HG03045 (cell line): ENCODE results near the gene PLET1.
A peak's percentile ranks its signal among the peaks of the same experiment; 100 is the strongest.

Source experiments
- ATAC-seq: cut with Tn5 transposase; IDR thresholded peaks from one replicate; pipeline ENCODE4 v1.9.1; 2021; ENCODE audit warnings: mild to moderate bottlenecking, moderate library complexity; ENCODE audit not compliant: unreplicated experiment

PLET1 gene

GRCh38 chr11:112248201-112248600 lies 12.5 kb downstream of the PLET1 start:
- ATAC-seq = no peak

DNA sequence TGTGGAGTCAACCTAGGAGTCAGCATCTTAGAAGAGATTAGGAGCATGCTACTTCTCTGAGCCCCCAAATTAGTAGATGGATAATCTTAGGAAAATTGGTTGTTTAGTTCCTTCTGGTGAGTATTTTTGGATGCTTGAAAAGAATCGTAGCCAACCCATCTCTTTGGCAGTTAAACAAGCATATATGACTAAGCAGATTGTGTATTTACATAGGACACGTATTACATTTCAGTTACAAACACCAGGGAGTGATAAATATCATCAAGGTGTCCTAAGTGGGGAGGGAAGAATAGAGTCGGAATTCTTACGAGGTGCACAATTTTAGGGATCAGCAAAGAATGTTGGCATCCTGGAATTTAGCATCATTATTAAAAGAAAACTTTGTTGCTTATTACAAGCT lies 13.5 kb downstream of the PLET1 start:
- ATAC-seq = no peak

GRCh38 chr11:112241486-112241885 lies 19.2 kb downstream of the PLET1 start:
- ATAC-seq = no peak

DNA sequence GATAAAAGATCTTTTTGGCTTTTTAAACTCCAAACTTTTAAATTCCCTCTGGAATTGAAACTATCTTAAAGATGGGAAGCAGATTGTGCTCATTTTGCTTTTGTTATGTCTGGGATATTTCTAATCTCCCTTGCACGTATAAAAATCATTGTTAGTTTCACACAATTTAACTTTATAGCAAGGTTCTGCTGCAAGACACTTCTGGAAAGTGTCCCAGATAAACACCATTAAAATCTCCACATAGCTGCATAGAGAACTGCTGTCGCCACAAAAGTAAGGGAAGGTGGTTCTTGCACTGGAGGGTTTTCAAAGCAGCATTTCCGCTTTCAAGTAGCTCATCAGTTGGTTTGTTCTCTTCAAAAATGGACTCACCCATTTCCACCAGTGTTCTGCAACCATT lies 22.6 kb downstream of the PLET1 start:
- no peak for ATAC-seq

GRCh38 chr11:112237451-112237850 lies 23.2 kb downstream of the PLET1 start:
- no peak for ATAC-seq

GRCh38 chr11:112235750-112236390 lies 24.8 kb downstream of the PLET1 start:
- no peak for ATAC-seq

DNA sequence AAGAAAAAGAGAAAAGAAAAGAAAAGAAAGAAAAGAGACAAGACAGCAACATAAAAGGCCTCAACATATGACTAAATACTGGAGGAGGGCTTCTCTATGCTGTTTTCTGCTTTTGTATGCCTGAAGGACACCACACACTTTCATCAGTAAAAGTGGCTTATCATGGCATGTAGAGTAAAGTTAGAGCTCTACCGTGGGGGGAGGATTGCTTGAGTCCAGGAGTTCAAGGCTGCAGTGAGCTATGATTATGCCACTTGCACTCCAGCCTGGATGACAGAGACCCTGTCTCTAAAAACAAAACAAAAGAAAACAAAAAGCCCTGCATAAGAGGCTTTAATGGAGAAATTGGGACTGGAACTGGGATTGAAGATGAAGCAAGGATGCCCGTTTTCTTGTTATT lies 28.7 kb downstream of the PLET1 start:
- ATAC-seq = no peak

DNA sequence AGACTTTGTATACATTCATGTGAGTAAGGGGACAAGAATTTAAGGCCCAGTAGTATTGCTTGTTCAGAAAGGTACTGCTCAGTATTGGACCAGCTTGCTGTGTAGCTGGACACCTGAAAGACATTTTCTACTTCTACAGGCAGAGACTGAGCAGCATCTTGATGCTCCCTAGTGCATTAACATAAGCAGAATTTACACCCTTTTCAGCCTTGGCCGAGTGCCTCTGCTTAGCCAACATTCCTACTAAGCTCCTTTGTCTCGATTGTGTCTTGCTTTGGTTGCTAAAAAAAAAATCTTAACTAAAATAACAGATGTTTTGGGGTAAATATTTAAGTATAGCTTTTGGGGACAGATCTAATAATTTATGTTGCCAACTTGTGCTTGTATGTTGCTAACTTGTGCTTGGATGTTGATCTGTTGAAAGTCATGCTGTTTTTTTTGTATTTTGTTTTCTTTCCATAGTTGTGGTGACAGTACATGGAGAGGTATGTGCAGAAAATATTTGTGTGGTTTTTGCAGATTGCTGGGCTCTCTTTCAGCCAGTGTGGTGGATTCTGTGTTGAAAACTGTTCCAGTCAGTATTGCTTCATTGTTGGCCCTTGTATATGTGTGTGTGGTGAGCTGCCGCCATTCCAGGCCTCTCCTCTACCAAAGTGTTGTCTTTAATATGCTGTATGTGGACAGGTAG lies 30.8 kb downstream of the PLET1 start:
- no peak for ATAC-seq

- ATAC-seq = no peak
These were observed 31.5 kb downstream of the PLET1 start for GRCh38 chr11:112229159-112229558.

DNA sequence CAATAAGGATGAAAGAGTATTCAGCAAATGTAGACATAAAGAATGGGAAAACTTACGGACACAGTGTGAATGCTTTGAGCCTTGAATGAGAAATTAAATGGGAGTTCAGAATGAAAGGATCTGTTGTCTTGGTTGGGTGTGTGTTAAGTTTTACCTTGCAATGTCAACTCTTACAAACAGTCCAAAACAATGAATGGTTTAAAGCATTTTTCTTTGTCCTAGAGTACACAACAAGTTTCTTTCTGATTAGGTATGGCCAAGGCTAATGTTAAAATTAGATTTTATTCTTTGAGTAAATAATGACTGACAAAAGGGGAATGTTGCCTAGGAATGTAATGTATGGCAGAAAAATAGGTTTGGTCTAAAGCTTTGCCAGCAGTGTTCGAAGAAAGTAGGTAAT lies 32.0 kb downstream of the PLET1 start:
- ATAC-seq = no peak

GRCh38 chr11:112227471-112227870 lies 33.2 kb downstream of the PLET1 start:
- no peak for ATAC-seq

GRCh38 chr11:112226831-112227401 lies 33.7 kb downstream of the PLET1 start:
- ATAC-seq = peak; percentile 54

DNA sequence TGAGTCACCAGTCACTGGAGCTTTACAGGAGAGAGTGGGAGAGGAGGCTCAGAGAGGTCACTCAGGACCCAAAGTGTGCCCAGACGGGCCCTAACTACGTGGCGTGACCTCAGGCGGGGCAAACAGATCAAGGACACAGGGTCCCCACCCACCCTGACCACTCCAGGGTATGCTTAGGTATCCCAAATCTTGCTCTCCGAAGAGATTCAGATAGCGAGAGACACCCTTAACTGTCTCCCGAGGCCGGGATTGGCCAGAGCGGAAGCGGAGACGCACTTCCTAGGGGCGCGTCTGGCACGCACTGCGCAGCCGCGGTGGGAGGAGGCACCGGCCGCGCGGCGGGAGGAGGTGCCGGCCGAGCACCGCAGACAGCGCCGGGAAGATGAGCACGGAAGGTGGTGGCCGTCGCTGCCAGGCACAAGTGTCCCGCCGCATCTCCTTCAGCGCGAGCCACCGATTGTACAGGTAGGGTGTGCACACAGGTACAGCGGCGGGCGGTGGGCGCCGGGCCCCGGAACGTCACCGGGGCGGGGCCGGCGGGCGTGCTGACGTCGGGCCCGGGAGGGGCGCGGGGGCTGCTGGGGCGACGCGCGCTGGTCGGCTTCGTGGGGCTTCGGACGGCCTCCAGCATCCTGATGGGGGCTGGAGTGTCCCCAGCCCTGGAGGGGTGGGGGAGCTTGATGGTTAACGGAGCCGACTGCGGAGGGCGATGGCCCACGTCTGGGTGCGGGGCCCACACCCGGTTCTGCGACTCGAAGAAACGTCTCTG lies 34.4 kb downstream of the PLET1 start, which contains the start of gene PTS:
TSS of gene PTS (plus strand) at position 367 of the 769 bp plus-strand sequence. CDS start at position 383, 16 bp downstream.
- ATAC-seq = peak; percentile 98

- no peak for ATAC-seq
These were observed 35.0 kb downstream of the PLET1 start for GRCh38 chr11:112225753-112226061.

GRCh38 chr11:112223754-112224532 lies 36.7 kb downstream of the PLET1 start:
- ATAC-seq = no peak

- no peak for ATAC-seq
These were observed 37.5 kb downstream of the PLET1 start for GRCh38 chr11:112223121-112223520.

DNA sequence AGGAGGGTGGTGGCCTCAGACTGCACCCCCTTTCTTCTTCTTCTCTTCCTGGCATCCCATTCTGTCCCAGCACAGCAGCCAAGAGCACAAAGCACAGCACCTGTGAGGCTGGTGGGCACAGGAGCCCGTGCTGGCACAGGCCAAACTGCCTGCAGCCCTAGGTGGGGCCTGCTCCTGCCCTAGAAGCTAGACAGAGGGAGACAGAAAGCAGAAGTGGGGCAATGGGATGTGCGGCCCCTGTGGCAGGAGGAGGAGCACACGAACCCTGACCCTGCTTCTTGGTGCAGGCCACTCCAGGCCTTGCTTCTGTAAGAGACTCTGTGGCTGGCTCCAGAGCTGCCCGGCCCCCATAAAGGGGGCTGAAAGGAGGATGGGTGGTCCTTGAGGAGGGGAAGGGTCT lies 38.4 kb downstream of the PLET1 start:
- ATAC-seq = no peak

DNA sequence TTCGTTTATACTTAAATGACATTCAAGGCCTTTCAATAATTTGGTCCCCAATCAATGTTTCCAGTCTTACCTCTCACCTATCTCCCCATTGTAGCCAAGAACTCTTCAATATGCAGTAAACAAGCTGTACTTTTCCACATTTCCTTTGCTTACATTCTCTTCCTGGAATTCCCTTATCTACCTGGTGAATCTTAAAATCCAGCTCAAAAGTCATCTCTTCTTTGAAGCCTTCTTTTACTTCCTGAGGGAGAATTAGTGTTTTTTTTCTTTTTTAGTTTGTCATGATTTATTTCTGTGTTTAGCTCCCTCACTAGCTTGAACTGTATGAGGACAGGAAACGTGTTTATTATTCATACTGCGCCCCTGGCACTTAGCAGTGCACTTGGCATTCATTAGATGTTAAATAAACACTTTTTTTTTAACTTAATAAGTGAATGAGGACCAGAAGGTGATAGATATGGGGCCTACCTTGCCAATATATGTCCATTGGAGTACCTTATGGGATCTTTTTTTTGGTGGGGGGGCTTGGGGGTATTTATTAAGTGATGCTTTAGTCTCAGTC lies 39.3 kb downstream of the PLET1 start:
- ATAC-seq = no peak

DNA sequence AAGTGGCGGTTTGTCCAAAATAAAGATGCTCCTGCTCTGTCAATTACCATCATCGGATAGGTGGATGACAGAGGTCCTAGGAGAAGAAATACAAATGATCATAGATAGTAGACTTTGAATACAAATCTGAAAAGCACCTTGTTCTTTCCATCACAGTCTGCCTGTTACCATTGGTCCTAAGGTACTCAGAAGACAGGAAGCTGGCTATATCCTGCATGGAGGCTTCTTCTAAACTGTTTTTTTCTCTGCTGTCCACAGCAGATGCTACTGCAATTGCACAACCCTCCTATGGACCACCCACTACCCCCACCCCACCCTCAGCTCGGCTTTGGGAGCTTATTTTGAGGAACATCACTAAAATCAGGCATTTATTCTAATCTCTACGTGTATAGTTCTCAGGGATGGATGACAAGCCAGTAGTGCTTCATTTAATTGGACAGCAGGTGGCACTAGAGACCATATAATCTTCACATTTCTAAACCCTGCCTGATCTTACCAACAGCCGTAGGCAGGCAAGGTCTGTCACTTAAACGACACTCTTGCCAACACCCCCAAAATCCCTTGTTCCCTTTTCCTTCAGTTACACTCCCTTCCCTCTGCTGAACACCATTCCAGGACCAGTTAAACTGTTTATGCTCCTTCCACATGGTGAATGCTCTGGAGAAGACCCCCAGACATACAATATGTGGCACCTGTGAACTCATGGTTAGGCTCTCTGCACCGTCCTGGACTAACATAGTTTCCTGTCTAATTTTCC lies 41.0 kb downstream of the PLET1 start:
- ATAC-seq = peak; percentile 94

DNA sequence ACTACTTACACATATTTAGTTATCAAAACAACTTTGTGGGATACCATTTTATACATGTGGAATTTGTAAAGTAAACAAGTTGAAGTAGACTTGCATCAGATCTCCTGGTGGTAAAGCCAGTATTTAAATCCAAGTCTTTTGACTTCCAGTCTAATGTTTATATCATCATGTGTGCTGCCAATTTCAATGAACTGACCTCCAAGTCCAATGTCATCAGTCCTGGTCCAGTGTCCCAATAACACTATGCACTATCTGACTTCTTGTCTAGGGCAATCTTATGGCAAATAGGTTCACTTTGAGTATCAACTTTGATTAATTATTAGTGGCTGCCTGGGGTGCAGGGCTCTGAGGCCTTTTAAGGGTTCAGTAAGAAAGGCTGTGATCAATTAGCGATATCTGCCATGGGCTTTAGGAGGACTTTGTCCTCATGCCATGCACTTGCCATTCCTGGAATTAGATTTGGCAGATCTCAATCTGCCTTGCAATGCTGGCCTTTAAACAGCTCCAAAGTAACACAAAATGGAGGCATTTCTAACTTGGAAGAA lies 44.0 kb downstream of the PLET1 start:
- ATAC-seq = no peak
